HG03025 (cell line): ENCODE measurements around the gene SLC8A1.

ENCODE experiments used
- ATAC-seq: cut with Tn5 transposase; IDR thresholded peaks from one replicate; pipeline ENCODE4 v1.9.1; 2021; ENCODE audit warnings: mild to moderate bottlenecking, moderate library complexity; ENCODE audit not compliant: unreplicated experiment, low FRiP score

SLC8A1 gene

DNA sequence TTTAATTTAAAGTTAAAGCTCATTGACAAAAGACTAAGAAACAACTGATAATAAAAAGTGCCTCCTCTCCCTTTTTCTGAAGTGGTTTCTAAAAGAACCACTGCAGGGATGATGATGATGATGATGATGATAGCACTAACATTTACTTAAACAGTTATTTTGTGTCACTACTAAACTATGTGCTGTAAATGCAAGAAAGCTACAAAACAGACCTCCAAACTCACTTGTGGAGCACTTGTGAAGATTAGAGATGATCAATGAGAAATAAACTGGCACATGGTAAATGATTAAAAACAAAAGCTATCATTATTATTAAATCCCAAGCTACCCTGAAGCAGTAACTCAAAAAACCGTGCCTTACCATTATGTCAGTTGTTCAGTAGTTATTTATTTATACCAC is 88.7 kb downstream of the SLC8A1 start:
- no peak for ATAC-seq

GRCh38 chr2:40361478-40361877 is 90.4 kb downstream of the SLC8A1 start:
- ATAC-seq, result no peak

DNA sequence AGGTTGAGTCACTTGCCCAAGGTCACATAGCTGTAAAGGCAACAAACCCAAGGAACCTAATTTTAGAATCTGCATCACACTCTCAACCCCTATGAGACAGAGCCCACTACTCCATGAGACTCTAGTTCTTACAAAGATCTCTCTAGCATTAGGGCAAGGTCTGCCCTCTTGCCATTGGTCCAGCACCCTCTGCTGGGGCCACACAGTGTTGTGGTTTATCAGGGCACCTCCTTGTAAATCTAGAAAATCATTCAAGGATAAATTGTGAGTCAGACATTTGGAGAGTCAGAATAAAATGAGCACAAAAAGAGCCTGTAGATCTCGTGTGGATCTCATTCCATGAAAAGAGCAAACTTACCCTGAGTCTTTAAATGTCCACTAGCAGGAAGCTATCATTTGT is 91.2 kb downstream of the SLC8A1 start:
- ATAC-seq, result no peak

DNA sequence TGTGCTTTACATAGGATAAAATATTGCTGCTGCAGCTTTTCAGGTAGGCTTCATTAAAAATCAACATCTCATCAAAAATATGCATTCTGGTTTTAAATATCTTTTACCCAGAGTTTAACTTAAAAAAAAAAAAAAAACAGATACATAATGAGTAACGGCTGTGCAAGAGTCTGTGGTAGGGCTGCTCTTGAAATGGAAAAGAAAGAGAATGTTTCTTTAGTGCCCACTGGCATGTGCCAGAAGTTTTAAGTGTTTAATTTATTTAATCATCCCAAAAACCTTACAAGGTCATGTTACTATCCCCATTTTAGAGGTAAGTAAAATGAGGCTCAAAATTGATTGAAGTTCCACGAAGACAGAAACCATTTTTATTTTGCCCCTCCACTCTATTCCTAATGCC is 92.1 kb downstream of the SLC8A1 start:
- ATAC-seq, result no peak

DNA sequence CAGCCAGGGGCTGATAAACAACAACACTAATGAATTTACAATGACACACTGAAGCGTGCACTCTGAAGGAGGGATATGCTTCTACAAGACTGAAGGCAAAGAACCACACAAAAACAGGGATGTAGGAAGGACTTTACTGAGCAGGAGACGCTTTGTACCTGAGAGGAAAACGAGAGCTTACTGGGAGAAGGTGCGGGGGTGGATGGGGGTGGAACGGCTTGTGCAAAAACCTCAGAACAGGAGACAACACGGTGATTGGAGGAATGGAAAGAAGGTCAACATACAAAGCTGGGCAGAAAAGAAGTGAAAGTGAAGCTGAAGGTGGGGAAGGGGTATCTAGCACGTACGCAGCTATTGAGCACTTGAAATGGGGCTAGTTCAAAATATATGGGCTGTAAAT is 93.1 kb downstream of the SLC8A1 start:
- ATAC-seq, result no peak

GRCh38 chr2:40357667-40358066 is 94.2 kb downstream of the SLC8A1 start:
- ATAC-seq, result no peak

DNA sequence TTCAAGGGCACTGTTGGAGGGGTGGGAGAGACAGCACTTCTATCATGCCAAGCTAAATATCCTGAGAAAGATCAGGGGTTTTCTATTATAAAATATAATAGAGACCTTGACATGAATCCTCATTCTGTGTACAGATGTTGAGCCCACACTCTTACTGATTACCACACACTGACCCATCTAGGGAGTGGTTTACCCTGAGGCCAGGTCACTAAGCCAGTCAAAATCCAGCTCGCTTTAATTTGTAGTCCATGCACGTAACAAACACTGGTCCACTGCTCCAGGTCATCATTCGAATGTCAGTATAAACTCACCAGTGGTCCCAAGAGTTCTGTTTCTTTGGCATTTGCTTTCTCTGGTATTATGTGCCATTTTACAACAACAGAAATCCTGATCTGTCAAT is 96.4 kb downstream of the SLC8A1 start:
- no peak for ATAC-seq

- no peak for ATAC-seq
Observed at GRCh38 chr2:40353231-40353630, 98.7 kb downstream of the SLC8A1 start.

DNA sequence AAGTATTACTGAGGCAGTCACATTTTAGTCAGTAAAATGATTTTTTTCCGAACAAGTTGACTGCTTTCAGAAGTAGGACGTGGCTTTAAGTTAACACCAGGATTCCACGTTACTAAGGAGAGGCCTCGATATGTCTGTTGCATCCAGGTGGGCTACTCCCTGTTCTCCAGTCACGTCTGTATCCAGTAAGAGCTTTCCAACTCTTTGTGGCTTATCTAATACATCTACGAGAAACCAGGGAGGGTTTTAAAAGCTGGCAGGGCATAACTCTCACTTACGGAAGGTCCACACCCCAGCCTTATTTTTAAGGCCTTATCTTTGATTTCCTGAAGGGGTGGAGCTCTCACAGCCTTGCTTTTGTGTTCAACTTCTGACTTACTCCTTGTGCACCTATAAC is 99.2 kb downstream of the SLC8A1 start:
- ATAC-seq, result no peak

DNA sequence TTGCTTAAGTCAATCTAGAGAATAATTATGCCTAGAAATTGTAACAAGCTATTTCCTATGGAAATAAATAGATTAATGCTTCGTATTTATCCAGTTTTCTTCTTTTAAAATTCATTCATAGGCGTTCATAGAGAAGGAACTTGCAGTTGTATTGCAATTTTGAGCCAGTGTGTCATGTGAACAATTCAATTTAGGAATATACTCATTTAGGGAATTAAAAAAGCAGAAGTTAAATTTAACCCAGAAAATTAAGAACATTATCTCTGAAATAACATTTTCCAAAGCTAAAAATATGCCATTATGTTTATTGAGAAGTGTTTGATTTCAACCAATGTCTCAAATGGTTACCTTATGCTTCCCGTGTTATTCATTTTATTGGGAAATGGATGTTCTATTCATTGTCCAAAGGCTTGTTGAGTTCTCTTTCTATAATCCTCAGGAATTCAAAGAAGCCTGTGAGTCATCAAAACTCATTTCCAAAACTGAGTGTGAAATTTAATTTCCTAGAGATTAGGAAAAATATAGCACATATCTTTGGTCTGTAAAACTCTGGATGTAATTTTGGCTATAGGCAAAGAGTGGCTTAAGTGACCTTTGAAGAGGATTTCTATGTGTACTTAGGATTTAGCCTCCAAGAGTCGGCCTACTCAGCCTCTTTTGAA is 99.7 kb downstream of the SLC8A1 start:
- no peak for ATAC-seq

- no peak for ATAC-seq
Observed at GRCh38 chr2:40348665-40349064, 103.2 kb downstream of the SLC8A1 start.

GRCh38 chr2:40348038-40348437 is 103.9 kb downstream of the SLC8A1 start:
- no peak for ATAC-seq

GRCh38 chr2:40346535-40347354 is 105.1 kb downstream of the SLC8A1 start:
- ATAC-seq, result no peak

DNA sequence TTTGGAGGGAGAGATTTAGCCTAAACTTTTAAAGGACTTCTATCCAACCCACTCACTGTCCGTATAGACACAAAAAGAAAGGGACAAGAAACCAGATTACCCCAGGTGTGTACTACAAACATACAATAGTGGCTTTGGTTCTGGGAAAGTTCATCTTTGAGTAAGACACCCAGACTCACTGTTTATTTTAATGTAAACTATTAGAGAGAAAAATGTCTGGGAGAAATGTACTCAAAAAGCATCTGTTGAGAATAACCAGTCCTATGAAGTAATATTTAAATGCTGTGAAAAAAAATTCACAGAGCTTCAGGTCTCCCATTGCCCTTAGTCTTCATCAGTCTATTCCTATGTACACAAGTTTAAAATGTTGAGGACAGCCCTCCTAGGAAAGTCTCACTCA is 107.5 kb downstream of the SLC8A1 start:
- no peak for ATAC-seq

DNA sequence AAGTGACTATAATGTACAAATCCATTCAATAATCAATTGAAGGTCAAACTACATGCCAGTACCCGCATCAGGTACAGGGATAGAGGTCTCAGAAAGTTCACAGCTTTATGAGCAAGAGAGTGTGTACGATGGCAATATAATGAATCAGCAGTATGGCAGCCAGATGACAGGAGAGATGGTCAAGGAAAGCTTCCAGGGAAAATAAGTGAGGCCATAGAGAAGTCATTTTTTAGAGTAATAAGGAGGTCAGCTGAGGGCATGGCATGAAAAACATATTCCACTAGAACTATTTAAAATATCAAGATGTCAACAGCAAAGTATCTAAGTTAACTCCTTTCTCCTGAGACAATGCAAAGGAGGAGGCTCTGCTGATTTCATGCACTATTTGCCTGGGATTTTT is 108.0 kb downstream of the SLC8A1 start:
- ATAC-seq, result no peak

GRCh38 chr2:40341198-40341597 is 110.7 kb downstream of the SLC8A1 start:
- ATAC-seq, result no peak

DNA sequence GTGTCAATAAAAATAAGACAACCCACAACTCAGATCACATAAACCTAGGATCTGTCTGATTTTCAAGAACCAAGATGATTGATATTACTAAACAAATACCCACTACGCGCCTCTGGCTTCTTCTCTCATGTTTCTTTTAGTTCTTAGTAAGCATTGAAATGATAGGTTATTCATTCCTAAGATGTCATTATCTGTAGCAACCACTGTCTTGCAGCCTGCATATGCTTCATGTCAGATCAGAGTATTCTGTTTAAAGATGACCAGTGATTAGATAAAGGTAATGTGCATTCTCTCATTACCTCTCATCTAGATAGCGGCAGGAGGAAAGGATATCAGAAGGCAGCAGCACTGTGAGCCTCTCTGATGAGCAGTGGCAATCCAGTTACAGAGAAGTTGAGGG is 112.9 kb downstream of the SLC8A1 start:
- no peak for ATAC-seq

- ATAC-seq, result no peak
Observed at GRCh38 chr2:40332191-40332826, 119.6 kb downstream of the SLC8A1 start.

GRCh38 chr2:40330096-40330495 is 121.8 kb downstream of the SLC8A1 start:
- no peak for ATAC-seq

DNA sequence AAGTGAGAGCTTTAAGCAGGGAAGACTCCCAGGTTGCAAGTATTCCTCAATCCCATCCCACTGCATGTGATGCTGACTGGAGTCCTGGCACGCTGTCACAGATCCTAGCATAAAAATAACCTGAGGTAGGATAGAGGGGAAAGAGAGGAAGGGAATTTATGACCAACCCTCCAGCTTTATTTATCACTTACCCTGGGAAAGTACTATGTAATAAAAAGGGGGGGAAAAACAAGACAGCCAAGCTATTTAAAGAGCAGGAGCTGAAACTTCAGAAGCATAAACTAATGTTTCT is 122.2 kb downstream of the SLC8A1 start:
- ATAC-seq, result no peak

- no peak for ATAC-seq
Observed at GRCh38 chr2:40325116-40325515, 126.8 kb downstream of the SLC8A1 start.

DNA sequence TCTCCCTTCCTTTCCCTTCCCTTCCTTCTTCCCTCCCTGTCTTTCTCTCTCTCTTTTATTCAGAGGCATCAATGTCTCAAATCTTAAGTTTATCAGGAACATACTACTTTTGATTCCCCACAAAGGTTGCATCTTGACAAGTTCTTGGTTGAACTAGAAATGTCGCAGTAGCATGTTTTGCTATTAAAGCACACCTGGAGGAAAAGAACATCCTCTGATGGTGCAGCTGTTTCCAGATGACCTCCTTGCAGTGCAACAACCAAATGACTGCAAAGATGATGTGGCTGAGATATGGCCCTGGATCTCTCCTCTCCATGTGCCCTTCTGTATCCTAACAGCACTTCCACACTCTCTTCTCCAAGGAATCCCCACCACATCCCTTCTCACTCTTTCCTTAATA is 127.2 kb downstream of the SLC8A1 start:
- no peak for ATAC-seq
